ENCODE measurements around the gene SPANXA2. TPM values are rescaled to one million over a fixed set of nuclear protein-coding genes. Genes with fewer than 3 reads are reported as not detected.

The SPANXA2 gene
- total and polyA plus RNA-seq, 2 experiments from 2014 or later = 0.45 TPM; not detected in 1

DNA sequence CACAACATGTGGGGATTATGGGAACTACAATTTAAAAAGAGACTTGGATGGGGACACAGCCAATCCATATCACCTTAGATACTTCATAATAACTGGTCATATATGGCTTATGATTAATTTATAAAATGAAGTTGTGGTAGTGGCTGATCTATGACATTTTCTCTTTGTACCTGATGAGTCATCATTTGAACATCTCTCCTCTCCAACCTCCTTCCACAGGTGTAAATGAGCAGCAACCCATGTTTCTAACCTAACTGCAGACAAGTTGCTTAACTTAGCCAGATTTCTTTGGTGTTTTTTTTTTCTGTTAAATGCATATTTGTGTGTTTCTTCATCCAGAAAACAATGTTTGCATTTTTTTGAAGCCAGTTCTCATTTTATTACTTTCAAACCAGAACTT is 42.6 kb downstream of the SPANXA2 start:
- no peaks in the 10 kb centered on the region for H3K36me3 ChIP-seq (ENCODE audit: insufficient read depth)
- no peaks in the 10 kb centered on the region for H3K9me2 ChIP-seq (ENCODE audit: insufficient read depth)
- ATAC-seq (no peak), DNase-seq (ENCODE audit: low spot score) (no peak)
- no peak overlapping the region for H2AFZ ChIP-seq
- H3K4me2 ChIP-seq = no peak overlapping the region
- no peak overlapping the region for H3K27ac ChIP-seq (ENCODE audit: low read depth)
- no peaks in the 10 kb centered on the region for H3K79me2 ChIP-seq (replicated peaks; ENCODE audit: insufficient read depth)
- H3K27ac Mint-ChIP-seq = no peak overlapping the region
- H4K20me1 ChIP-seq (replicated peaks; ENCODE audit: insufficient read depth) = no peaks in the 10 kb centered on the region
- no peak overlapping the region for H3K4me3 ChIP-seq
- H3K4me3 Mint-ChIP-seq = no peak overlapping the region
- no peaks in the 10 kb centered on the region for H3K27me3 ChIP-seq (ENCODE audit: insufficient read depth)
- H3K27me3 Mint-ChIP-seq (ENCODE audit: insufficient read depth, low read depth, poor library complexity) = no peaks in the 10 kb centered on the region
- H3K4me1 ChIP-seq (ENCODE audit: insufficient read depth) = no peaks in the 10 kb centered on the region
- no peaks in the 10 kb centered on the region for H3K4me1 Mint-ChIP-seq
- H3F3A ChIP-seq (replicated peaks; ENCODE audit: low read depth) = no peaks in the 10 kb centered on the region
- peaks cover 8% of the 10 kb centered on the region; the same call in 2 of the 3 replicates for H3K9me3 Mint-ChIP-seq
- peaks cover 4% of the 10 kb centered on the region; the same call in 1 of the 3 replicates for H3K36me3 Mint-ChIP-seq (ENCODE audit: low read depth)
- TF ChIP-seq, protein P1, sequence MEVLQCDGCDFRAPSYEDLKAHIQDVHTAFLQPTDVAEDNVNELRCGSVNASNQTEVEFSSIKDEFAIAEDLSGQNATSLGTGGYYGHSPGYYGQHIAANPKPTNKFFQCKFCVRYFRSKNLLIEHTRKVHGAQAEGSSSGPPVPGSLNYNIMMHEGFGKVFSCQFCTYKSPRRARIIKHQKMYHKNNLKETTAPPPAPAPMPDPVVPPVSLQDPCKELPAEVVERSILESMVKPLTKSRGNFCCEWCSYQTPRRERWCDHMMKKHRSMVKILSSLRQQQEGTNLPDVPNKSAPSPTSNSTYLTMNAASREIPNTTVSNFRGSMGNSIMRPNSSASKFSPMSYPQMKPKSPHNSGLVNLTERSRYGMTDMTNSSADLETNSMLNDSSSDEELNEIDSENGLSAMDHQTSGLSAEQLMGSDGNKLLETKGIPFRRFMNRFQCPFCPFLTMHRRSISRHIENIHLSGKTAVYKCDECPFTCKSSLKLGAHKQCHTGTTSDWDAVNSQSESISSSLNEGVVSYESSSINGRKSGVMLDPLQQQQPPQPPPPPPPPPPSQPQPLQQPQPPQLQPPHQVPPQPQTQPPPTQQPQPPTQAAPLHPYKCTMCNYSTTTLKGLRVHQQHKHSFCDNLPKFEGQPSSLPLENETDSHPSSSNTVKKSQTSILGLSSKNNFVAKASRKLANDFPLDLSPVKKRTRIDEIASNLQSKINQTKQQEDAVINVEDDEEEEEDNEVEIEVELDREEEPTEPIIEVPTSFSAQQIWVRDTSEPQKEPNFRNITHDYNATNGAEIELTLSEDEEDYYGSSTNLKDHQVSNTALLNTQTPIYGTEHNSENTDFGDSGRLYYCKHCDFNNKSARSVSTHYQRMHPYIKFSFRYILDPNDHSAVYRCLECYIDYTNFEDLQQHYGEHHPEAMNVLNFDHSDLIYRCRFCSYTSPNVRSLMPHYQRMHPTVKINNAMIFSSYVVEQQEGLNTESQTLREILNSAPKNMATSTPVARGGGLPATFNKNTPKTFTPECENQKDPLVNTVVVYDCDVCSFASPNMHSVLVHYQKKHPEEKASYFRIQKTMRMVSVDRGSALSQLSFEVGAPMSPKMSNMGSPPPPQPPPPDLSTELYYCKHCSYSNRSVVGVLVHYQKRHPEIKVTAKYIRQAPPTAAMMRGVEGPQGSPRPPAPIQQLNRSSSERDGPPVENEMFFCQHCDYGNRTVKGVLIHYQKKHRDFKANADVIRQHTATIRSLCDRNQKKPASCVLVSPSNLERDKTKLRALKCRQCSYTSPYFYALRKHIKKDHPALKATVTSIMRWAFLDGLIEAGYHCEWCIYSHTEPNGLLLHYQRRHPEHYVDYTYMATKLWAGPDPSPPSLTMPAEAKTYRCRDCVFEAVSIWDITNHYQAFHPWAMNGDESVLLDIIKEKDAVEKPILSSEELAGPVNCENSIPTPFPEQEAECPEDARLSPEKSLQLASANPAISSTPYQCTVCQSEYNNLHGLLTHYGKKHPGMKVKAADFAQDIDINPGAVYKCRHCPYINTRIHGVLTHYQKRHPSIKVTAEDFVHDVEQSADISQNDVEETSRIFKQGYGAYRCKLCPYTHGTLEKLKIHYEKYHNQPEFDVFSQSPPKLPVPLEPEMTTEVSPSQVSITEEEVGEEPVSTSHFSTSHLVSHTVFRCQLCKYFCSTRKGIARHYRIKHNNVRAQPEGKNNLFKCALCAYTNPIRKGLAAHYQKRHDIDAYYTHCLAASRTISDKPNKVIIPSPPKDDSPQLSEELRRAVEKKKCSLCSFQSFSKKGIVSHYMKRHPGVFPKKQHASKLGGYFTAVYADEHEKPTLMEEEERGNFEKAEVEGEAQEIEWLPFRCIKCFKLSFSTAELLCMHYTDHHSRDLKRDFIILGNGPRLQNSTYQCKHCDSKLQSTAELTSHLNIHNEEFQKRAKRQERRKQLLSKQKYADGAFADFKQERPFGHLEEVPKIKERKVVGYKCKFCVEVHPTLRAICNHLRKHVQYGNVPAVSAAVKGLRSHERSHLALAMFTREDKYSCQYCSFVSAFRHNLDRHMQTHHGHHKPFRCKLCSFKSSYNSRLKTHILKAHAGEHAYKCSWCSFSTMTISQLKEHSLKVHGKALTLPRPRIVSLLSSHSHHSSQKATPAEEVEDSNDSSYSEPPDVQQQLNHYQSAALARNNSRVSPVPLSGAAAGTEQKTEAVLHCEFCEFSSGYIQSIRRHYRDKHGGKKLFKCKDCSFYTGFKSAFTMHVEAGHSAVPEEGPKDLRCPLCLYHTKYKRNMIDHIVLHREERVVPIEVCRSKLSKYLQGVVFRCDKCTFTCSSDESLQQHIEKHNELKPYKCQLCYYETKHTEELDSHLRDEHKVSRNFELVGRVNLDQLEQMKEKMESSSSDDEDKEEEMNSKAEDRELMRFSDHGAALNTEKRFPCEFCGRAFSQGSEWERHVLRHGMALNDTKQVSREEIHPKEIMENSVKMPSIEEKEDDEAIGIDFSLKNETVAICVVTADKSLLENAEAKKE (CRISPR knock-in tag; IDR thresholded peaks at IDR 0.05) = no peak
- TF ChIP-seq EZH2phosphoT487 (IDR thresholded peaks at IDR 0.05; ENCODE audit: unreplicated experiment) (no peak), JUNB (IDR thresholded peaks at IDR 0.05; ENCODE audit: unreplicated experiment) (no peak), POLR2AphosphoS5 (IDR thresholded peaks at IDR 0.05; ENCODE audit: low read depth) (no peak)

DNA sequence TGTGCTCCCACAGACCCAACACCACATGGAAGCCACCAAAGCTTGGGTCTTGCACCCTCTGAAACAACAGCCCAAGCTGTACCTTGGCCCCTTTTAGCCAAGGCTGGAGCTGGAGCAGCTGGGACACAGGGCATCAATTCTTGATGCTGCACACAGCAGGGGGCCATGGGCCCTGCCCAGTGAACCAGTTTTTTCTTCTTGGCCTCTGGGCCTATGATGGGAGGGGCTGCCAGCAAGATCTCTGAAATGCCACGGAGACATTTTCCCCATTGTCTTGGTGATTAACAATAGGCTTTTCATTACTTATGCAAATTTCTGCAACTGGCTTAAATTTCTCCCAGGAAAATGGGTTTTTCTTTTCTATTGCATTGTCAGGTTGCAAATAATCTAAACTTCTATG is 49.0 kb downstream of the SPANXA2 start:
- no peaks in the 10 kb centered on the region for H3K36me3 ChIP-seq (ENCODE audit: insufficient read depth)
- peaks cover 6% of the 10 kb centered on the region; the same call in 1 of the 3 replicates for H3K4me1 Mint-ChIP-seq
- H4K20me1 ChIP-seq (replicated peaks; ENCODE audit: insufficient read depth) = no peaks in the 10 kb centered on the region
- H3K4me1 ChIP-seq (ENCODE audit: insufficient read depth) = no peaks in the 10 kb centered on the region; the same call in 1 of the 2 replicates
- no peaks in the 10 kb centered on the region for H3K27me3 ChIP-seq (ENCODE audit: insufficient read depth)
- ATAC-seq (no peak), DNase-seq (ENCODE audit: low spot score) (peak; percentile 11)
- H2AFZ ChIP-seq = no peak overlapping the region
- H3K36me3 Mint-ChIP-seq (ENCODE audit: low read depth) = no peaks in the 10 kb centered on the region
- no peak overlapping the region for H3K4me3 ChIP-seq
- no peaks in the 10 kb centered on the region for H3K9me2 ChIP-seq (ENCODE audit: insufficient read depth)
- no peak overlapping the region for H3K4me3 Mint-ChIP-seq
- H3K4me2 ChIP-seq = no peak overlapping the region
- no peak overlapping the region for H3K27ac ChIP-seq (ENCODE audit: low read depth)
- H3K9me3 Mint-ChIP-seq = peaks cover 2% of the 10 kb centered on the region; the same call in 1 of the 3 replicates
- TF ChIP-seq ZNF114 (CRISPR knock-in tag; IDR thresholded peaks at IDR 0.05) (no peak), CREB1 (CRISPR knock-in tag; IDR thresholded peaks at IDR 0.05; ENCODE audit: low read depth) (no peak), EZH2 (IDR thresholded peaks at IDR 0.05; ENCODE audit: low read depth, unreplicated experiment) (no peak)
- no peaks in the 10 kb centered on the region for H3K79me2 ChIP-seq (replicated peaks; ENCODE audit: insufficient read depth)
- no peaks in the 10 kb centered on the region for H3F3A ChIP-seq (replicated peaks; ENCODE audit: low read depth)
- H3K27me3 Mint-ChIP-seq (ENCODE audit: insufficient read depth, low read depth, poor library complexity) = no peaks in the 10 kb centered on the region
- no peak overlapping the region for H3K27ac Mint-ChIP-seq

Other genes with a start within 250 kb of the SPANXA2 start
- 0.45 TPM in 1 of 2 replicates, not detected in the other for gene SPANXA1, start 5.0 kb upstream of the SPANXA2 start, total RNA-seq (2014; rRNA removed; shearing (Covaris generic))
- not detected in 2 replicates for gene SPANXA1, start 5.0 kb upstream of the SPANXA2 start, polyA plus RNA-seq (2016; fragmentation: Nextera tagmentation; extraction: Ambion mirVana)
- gene SPANXD, start 109.0 kb downstream of the SPANXA2 start, total RNA-seq (2014; rRNA removed; shearing (Covaris generic)) = not detected in 2 replicates
- gene SPANXD, start 109.0 kb downstream of the SPANXA2 start, polyA plus RNA-seq (2016; fragmentation: Nextera tagmentation; extraction: Ambion mirVana) = not detected in 2 replicates
- not detected in 2 replicates for gene MAGEC3, start 248.6 kb downstream of the SPANXA2 start, total RNA-seq (2014; rRNA removed; shearing (Covaris generic))
- gene MAGEC3, start 248.6 kb downstream of the SPANXA2 start, polyA plus RNA-seq (2016; fragmentation: Nextera tagmentation; extraction: Ambion mirVana) = 0.21 TPM in 1 of 2 replicates, not detected in the other